Amniotic stem cell (primary cell): ENCODE measurements around the gene RABGAP1L.
"Not testable (repeated sequence)": the region's sequence is repeated elsewhere in the genome, so short reads cannot be mapped to it uniquely, and the experiment has no call there.

Experiments used
- DNase-seq: peaks from one replicate; lab custom pipeline; 2025; lab: John Stamatoyannopoulos, UW

The RABGAP1L gene

DNA sequence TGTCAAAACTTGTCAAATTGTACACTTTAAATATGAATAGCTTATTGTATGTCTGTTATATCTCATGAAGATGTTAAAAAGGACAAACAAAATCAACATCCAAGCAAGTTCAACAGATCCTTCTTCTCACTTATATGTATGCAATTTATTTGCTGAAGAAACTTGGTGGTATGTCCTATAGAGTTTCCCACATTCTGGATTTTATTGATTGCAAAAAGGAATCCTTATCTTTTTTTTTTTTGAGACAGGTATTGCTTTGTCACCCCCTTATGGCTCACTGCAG lies 5.6 kb upstream of the RABGAP1L start:
- no peak for DNase-seq

DNA sequence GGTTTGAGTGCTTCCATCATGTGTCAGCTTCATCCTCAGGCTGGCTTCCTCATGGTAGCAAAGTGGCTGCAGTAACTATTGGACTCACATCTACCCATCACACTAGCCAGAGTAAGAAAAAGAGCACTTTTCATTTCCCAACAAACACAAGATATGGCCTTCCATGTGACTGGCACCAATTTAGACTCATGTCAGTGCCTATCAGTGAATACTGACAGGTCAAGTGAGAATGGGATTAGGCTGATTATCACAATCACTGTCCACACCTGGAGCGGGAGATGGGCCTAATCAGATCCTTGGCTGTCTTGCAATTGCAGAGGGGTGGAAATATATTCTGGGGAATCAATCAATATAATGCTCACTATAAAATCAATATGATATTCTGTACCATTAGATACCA lies 2.9 kb upstream of the RABGAP1L start:
- DNase-seq, result no peak

DNA sequence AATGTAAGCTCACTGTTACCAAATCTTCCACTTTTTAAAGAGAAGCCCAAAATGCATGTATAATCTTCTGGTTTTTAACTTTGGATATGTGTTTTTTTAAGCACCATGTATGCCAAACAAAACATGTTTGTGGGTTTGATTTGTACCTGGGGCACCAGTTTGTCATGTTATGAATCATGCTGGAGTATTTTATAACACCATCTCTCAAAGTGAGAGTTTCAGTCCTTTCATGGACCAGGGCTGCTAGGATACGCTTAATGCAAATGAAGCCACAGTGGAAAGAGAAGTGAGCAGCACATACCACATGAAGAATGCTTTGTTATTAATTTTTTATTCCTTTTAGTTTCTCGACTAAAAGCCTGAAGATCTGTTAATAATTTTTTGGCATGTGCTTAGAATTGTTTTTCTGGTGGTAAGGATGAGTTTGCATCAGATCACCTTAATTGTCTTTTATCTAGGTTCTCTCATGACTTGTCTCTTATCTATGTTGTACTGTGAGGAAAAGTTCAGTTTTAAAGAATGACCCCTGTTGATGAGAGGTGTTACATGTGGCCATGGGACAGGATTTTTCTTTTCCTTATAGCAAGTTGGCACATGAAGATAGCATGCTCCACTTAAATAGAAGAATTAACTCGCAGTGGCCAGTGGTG lies 2.0 kb upstream of the RABGAP1L start:
- no peak for DNase-seq

DNA sequence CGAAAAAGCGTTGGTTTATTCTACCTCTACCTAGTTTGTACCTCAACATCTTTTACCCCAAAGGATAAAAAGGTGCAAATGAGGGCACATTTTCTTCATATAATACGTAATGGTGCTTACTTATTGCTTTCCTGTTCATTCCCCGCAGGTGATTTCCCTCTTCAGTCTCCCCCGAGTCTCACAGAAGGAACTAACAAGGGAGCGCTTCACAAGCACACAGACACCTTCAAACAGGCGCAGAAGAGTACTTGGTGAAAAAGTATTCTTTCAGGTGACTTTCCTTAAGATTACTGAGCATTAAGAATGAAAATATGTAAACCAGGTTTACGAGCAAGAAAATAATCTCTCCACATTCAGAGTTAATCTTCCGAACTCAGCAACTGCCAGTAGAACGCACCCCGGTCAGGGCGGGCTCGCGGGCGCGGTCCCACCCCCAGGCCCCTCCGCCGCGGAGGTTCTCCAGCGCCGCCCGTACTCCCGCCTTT lies 511 bp upstream of the RABGAP1L start:
- DNase-seq, result no peak

DNA sequence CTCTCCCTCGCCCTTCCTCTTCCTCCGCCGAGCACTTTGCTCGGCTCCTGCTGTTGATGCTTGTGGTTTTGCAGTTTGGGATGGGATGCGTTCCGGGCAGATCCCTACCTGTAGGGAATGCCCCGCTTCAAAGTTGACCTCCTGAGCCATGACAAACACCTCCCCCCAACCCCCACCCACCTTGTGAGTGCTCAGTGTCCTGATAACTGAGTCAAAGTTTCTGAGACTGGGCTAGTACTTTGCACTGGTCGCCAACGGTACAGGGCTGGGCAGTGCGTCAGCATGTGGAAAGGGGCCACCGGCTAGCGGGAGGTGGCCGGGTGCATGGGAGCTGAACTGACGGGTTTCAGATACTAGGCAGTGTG lies 771 bp downstream of the RABGAP1L start:
- peak; percentile 15 for DNase-seq

DNA sequence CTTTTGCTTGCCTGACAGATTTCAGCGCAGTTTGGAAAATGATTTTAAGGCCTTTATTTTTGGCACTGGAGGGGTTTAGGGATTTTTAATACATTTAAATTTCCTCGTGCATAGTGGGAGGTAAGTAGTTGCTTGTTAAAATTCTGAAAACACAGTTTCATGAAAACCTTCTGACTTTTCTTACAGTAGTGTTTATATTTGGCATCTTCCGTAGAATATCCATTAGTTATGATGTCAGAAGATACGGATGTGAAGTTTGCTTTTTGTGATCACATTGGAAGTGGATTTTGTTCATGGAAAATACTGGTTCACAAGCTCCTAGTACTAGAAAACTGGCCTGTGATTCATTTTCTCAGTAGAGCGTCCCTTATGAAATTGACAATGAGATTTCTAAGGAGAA lies 1.3 kb downstream of the RABGAP1L start:
- DNase-seq, result no peak

DNA sequence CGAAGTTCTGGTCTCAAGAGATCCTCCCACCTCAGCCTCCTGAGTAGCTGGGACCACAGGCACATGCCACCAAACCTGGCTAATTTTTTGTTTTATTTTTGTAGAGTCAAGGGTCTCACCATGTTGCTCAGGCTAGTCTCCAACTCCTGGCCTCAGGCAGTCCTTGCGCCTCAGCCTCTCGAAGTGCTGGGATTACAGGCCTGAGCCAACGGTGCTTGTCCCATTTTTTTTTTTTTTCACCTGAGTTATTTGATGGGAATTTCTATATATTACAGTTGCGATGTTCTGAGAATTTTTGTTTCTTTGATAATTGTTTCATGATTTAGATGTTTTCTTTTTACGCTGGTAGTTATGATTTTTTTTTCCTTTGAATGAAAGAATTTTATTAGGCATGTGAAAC lies 2.5 kb downstream of the RABGAP1L start:
- no peak for DNase-seq

DNA sequence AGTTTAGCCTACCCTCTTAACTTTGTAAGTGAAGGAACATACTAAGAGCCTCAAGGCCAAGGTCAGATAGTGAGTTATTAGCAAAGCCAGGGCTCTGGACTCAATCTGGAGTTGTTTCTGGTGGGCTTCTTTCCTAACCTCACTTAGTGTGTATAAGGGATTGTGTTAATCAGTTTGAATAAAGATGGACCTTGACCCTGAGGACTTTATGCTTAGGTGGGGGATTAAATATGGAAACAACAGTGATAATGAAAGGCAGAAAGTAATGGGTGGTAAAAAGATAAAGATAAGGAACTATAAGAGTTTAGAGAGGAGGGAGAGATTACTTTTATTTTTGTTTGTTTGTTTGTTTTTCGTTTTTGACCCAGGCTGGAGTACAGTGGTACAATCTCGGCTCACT lies 5.5 kb downstream of the RABGAP1L start:
- DNase-seq, result no peak

DNA sequence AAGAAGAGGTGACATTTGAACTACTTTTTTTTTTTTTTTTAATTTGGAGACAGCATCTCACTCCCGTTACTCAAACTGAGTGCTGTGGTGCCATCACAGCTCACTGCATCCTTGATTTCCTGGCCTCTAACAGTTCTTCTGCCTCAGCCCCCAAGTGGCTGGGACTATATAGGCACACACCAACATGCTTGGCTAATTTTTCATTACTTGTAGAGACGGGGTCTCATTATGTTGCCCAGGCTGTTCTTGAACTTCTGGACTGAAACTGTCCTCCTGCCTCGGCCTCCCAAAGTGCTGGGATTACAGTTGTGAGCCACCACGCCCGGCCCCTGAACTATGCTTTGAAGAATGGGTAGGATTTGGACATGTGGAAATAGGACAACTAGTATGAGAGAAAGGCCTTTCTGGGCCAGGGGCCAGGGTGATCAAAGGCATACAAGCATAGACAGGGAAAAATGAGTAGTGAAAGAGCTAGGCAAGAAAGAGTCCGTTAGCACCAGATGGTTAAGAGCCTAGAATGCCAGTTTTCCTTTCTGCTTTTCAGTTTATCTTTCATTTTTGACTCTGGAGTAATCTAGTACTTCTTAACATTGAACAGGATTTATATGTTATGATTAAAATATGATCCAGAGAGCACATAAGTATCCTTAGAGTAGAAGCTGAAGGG lies 6.3 kb downstream of the RABGAP1L start:
- DNase-seq, result no peak

DNA sequence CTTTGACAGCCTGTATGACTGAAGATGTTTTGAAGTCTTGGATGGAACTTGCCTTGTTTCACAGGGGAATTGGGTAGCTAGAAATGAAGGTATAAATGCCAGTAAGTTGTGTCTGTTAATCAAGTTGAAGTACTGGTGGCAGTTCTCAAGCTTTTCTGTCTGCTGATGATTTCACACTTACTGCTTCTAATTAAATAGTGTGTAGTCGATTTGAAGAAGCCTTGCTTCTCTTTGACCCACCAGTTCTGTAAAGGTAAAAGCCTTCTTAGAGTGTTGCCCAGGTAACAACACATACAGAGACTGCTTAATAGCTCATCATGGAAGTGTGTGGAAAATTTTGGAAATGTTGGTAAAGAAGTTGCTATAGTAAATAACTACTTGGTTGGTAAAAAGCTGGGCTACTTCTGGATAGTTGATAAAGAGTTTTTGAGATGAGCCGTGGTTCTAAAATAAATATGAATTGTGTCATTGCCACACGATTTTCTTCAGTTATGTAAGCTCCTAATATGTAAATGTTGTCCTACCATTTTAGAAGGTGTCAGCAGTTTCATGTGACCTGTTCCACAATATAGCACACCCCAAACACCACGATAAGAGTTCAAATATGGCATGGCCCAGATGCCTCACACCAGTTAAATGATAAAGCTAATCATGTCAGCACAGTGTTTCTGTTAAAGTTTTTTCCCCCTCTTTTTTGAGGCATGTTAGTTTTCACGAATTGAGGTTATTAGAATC lies 7.4 kb downstream of the RABGAP1L start:
- no peak for DNase-seq

DNA sequence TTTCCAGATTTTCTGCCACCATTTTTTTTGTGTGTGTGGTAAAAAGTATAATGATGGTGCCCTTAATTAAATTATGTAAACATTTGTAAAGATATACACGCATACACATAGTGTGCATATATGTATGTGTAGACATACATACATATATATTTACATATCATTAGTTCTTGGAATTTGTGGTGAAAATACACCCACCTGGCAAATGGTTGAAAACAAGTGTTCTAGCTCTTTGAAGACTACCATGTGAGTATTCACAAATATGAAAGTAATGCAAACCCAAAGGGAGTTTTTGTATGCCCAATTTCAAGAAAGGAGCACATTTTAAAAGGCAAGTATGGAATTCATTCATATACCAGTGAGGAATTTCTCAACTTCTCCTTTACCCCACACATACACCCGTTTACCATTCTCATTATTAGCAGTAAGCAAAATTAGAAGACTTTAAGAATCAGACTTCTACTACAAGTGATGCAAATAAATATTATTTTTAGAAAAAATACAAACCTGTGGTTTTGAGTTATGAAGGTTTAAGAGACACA lies 8.0 kb downstream of the RABGAP1L start:
- no peak for DNase-seq

DNA sequence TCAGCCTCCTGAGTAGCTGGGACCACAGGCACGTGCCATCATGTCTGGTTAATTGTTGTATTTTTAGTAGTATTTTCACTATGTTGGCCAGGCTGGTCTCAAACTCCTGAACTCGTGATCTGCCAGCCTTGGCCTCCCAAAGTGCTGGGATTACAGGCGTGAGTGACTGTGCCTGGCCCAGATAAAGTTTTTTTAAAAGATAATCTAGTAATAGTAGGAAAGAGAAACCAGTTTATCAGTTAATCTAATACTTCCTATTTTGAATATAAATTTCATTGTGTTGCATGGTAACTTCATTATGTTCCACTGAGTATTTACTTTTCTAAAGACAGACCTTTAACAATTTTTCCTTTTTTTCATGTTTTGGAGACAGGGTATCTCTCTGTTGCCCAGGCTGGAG lies 10.0 kb downstream of the RABGAP1L start:
- DNase-seq, result no peak

DNA sequence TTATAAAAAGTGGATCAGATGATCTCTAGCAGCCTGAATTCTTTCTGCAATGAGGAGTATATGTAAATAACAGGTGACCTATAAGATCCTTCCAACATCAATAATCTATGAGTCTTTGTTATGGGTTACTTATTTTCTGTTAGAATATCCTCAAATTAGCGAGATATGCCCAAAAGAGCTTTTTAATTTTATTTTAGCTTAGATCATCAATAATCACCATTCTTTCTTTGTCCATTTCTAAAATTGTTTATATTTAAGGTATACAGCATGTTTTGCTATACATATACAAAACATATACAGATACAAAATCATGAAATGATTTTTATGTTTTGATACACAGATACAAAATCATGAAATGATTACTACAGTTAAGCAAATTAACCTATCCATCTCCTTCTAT lies 11.8 kb downstream of the RABGAP1L start:
- DNase-seq, result no peak

DNA sequence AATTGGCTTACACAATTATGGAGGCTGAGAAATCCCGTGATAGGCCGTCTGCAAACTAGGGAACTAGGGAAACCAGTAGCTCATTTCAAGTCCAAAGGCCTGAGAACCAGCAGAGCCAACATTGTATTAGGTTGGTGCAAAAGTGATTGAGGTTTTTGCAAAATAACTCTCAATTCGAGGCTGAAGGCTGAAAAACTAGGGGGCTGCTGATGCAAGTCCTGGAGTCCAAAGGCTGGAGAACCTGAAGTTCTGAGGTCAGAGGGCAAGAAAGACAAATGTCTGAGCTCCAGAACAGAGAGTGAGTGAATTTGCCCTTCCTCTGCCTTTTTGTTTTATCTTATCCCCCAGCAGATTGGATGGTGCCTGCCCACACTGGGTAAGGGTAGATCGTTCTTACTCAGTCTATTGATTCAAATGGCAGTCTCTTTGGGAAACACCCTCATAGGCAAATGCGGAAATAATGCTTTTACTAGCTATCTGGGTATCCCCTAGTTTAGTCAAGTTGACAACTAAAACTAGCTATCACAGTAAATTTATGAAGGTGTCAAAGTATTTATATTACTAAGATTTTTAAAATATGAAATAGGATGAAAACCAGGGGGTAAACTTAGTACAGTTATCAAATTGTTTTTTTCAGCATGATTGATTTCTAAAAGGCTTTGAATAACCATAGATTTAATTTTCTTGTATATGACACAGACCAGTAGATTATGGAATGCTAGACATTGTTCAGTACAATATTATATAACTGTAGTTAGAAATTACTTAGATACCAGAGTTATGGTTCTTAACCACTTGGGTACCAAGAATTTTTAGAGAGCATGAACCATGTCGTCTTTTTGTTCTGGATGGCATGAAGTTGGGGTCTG lies 15.4 kb downstream of the RABGAP1L start:
- DNase-seq, result no peak

DNA sequence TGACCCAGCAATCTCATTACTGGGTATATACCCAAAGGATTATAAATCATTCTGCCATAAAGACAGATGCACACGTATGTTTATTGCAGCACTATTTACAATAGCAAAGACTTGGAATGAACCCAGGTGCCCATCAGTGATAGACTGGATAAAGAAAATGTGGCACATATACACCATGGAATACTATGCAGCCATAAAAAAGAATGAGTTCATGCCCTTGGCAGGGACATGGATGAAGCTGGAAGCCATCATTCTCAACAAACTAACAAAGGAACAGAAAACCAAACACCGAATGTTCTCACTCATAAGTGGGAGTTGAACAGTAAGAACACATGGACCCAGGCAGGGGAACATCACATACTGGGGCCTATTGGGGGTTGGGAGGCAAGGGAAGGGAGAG lies 19.1 kb downstream of the RABGAP1L start:
- not testable (repeated sequence) for DNase-seq

DNA sequence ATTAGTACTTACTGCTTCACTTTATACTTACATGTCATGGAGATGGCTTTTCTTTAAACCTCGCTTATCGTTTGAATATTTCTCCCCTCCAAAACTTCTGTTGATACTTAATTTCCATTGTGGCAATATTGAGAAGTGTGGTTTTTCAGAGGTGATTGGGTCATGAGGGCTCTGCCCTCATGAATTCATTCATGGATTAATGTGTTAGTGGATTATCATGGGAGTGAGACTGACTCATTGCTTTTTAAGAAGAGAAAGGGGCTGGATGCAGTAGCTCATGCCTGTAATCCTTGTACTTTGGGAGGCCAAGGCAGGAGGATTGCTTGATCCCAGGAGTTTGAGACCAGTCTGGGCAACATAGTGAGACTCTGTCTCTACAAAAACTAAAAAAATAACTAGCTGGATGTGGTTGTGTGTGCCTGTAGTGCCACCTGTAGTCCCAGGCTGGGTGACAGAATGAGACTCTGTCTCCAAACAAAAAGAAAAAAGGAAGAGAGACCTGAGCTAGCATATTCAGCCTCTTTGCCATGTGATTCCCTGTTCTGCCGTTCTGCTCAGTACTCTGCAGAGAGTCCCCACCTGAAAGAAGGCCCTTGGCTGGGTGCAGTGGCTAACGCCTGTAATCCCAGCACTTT lies 30.2 kb downstream of the RABGAP1L start:
- no peak for DNase-seq

DNA sequence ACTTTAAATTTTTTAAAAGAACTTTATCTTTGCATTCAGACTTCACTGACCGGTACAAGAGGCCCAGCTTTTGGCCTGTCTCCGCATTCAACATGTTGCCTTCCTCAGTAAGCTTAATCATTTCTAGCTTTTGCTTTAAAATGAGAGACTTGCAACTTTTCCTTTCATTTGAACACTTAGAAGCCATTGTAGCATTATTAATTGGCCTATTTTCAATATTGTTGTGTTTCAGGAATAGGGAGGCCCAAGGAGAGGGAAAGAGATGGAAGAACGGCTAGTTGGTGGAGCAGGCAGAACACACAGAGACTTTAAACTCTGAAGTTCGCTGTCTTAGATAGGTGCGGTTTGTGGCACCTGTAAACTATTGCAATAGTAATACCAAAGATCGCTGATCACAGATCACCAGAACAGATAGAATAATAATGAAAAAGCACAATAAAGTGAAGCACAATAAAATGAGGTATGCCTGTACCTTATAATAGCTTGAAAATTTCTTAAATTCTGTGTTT lies 31.4 kb downstream of the RABGAP1L start:
- DNase-seq, result no peak

DNA sequence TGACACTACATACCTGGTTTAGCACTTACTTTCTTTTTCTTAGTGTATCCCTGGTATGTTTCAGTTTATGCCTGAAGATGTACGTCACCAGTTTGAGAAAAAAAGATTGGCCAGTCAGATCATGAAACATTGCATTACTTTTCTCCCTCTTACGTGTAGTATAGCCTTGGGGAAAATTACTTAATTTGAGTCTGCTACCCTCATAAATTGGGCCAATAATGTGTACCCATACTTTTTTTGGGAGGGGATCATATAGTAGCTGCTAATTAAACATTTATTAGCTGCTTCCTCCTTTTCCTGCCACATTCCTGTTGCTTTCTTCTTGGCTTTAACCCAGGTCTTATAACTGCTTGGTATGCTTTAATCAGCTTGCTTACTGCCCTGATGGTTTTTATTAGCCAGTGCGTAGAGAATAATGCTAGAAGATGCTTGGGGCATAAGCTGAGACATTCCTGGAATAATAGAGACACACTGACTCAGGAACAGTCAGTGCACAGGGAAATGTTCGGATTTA lies 32.1 kb downstream of the RABGAP1L start:
- peak; percentile 70 for DNase-seq

DNA sequence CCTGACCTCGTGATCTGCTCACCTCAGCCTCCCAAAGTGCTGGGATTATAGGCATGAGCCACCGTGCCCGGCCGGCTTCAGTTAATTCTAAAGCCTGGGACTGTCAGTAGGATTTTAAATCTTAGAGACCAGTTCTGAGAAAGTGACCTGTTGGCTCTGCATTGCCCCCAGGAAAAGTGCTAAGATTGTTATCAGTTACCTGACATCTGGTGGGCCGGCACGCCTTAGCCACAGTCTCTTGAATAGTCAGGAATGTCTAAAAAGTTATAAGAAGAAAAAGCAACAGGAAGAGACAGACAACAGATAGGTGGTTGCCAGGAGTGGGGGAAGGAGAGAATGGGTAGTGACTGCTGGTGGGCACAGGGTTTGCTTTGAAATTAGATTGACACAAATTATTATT lies 35.1 kb downstream of the RABGAP1L start:
- no peak for DNase-seq

DNA sequence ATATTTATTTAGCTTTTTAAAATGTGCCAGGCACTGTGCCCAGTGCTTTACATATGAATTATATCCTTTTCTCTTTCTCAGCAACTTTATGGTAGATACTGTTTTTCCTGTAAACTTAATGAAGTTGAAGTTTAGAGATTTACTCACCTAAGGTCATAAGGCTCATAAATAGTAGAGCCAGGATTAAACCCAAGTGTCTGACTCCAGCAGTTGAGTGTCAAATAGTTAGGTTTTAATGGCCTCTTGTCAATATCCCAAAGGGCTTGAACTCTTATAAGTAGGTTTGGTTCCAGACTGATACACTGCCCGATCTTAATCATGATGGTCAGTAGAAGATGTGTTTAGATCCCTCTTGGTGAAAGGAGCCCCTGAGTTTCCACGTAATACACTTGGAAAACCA lies 37.8 kb downstream of the RABGAP1L start:
- DNase-seq, result no peak

DNA sequence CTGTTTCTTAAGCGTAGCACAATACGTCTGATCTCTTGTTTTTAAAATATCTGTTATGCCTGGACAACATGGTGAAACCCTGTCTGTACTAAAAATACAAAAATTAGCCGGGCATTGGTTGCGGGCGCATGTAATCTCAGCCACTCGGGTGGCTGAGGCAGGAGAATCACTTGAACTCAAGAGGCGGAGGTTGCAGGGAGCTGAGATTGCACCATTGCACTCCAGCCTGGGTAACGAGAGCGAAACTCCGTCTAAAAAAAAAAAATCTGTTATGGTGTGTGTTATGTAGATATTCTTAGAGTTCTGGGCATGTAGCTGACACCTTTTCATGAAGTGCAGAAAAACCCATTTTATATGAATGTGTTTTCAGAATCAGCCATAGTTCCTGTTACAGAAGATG lies 38.2 kb downstream of the RABGAP1L start:
- DNase-seq, result no peak
